Measurements from ENCODE around the gene PLEKHH2. TPM values are rescaled to one million over a fixed set of nuclear protein-coding genes. Genes with fewer than 3 reads are reported as not detected.
"Not testable (repeated sequence)": the region's sequence is repeated elsewhere in the genome, so short reads cannot be mapped to it uniquely, and the experiment has no call there.

Gene PLEKHH2
- total RNA-seq, 4 donors from 2014 or later, result 3.3 to 158 (median 22.6) TPM

- no peak overlapping the region for H3K4me3 ChIP-seq
- no peak for DNase-seq
- H3K27ac ChIP-seq, result no peak overlapping the region
- TF ChIP-seq CTCF (IDR thresholded peaks at IDR 0.05) (no peak), POLR2A (IDR thresholded peaks at IDR 0.05) (no peak)
- no peaks in the 10 kb centered on the region for H3K27me3 ChIP-seq
- H3K36me3 ChIP-seq, result no peaks in the 10 kb centered on the region
- no peaks in the 10 kb centered on the region for H3K9me3 ChIP-seq
- H3K4me1 ChIP-seq, result no peaks in the 10 kb centered on the region
Measured at GRCh38 chr2:43715300-43716098, 78.4 kb downstream of the PLEKHH2 start.

- TF ChIP-seq POLR2A (IDR thresholded peaks at IDR 0.05) (no peak), CTCF (IDR thresholded peaks at IDR 0.05) (no peak)
- no peak for DNase-seq
- Histone ChIP-seq H3K4me1 (no peaks in the 10 kb centered on the region), H3K4me3 (no peak overlapping the region), H3K27me3 (no peaks in the 10 kb centered on the region), H3K9me3 (no peaks in the 10 kb centered on the region), H3K36me3 (no peaks in the 10 kb centered on the region), H3K27ac (no peak overlapping the region)
Measured at GRCh38 chr2:43717322-43717721, 80.3 kb downstream of the PLEKHH2 start.

- H3K27ac ChIP-seq, result no peak overlapping the region
- H3K4me3 ChIP-seq, result no peak overlapping the region
- no peaks in the 10 kb centered on the region for H3K27me3 ChIP-seq
- DNase-seq, result no peak
- H3K36me3 ChIP-seq, result no peaks in the 10 kb centered on the region
- TF ChIP-seq CTCF (IDR thresholded peaks at IDR 0.05) (no peak), POLR2A (IDR thresholded peaks at IDR 0.05) (no peak)
- H3K9me3 ChIP-seq, result no peaks in the 10 kb centered on the region
- no peaks in the 10 kb centered on the region for H3K4me1 ChIP-seq
Measured at GRCh38 chr2:43718530-43719124, 81.6 kb downstream of the PLEKHH2 start.

- Histone ChIP-seq H3K27me3 (no peaks in the 10 kb centered on the region), H3K4me3 (no peak overlapping the region), H3K27ac (no peak overlapping the region), H3K36me3 (no peaks in the 10 kb centered on the region), H3K4me1 (no peaks in the 10 kb centered on the region), H3K9me3 (no peaks in the 10 kb centered on the region)
- no peak for DNase-seq
- TF ChIP-seq POLR2A (IDR thresholded peaks at IDR 0.05), result no peak
- TF ChIP-seq CTCF (IDR thresholded peaks at IDR 0.05), result no peak
Measured at GRCh38 chr2:43724728-43725526, 87.9 kb downstream of the PLEKHH2 start.

GRCh38 chr2:43725711-43726246, 88.7 kb downstream of the PLEKHH2 start:
- Histone ChIP-seq H3K4me3 (no peak overlapping the region), H3K9me3 (no peaks in the 10 kb centered on the region), H3K27ac (no peak overlapping the region), H3K27me3 (no peaks in the 10 kb centered on the region), H3K4me1 (no peaks in the 10 kb centered on the region), H3K36me3 (no peaks in the 10 kb centered on the region)
- no peak for DNase-seq
- no peak for TF ChIP-seq POLR2A (IDR thresholded peaks at IDR 0.05)
- TF ChIP-seq CTCF (IDR thresholded peaks at IDR 0.05), result no peak

- H3K27ac ChIP-seq, H3K4me3 ChIP-seq, H3K9me3 ChIP-seq, H3K4me1 ChIP-seq, H3K27me3 ChIP-seq, H3K36me3 ChIP-seq, DNase-seq: not testable (repeated sequence)
Measured at GRCh38 chr2:43726961-43727633, 90.0 kb downstream of the PLEKHH2 start.

Data from Peyer's patch (tissue), 4 donors.